A549 (cell line): Measurements from ENCODE around the gene SLC25A47.

Source experiments
- CBX8 ChIP-seq: fragments of 200-600 bp; sonication (generic); IDR thresholded peaks from 2 replicates; pipeline ENCODE4 v1.6.1; 2016
- CHD2 ChIP-seq: fragments of 150-350 bp; IDR thresholded peaks from 2 replicates; pipeline ENCODE4 v1.6.1; 2014; ENCODE audit warnings: low read length; ENCODE audit not compliant: partially characterized antibody
- EHMT2 ChIP-seq: fragments of 200-600 bp; sonication (generic); IDR thresholded peaks from 2 replicates; pipeline ENCODE4 v1.6.1; 2016; ENCODE audit warnings: antibody characterized with exemption, low read depth, mild to moderate bottlenecking, moderate library complexity
- EP300 ChIP-seq, 2 experiments: fragments of >200 bp; sonication (Bioruptor Twin); formaldehyde crosslinking; IDR thresholded peaks; 2 replicates in 1 of 2; 3 replicates in 1 of 2; pipeline ENCODE4 v1.6.1; 2016 to 2017
- HOXA7 ChIP-seq: fragments of 250-450 bp; sonication (Bioruptor Pico); IDR thresholded peaks from 2 replicates; pipeline ENCODE4 v1.5.0; 2020; ENCODE audit warnings: mild to moderate bottlenecking, moderate library complexity
- MYC ChIP-seq: IDR thresholded peaks from 2 replicates; pipeline ENCODE4 v1.6.1; 2012; ENCODE audit warnings: mild to moderate bottlenecking, inconsistent platforms, low read length, improper control_type of control experiment, borderline replicate concordance
- POLR2A ChIP-seq: IDR thresholded peaks from 2 replicates; pipeline ENCODE4 v1.6.1; 2012; ENCODE audit warnings: mild to moderate bottlenecking, low read length
- RAD21 ChIP-seq, 2 experiments: fragments of >200 bp in 1 of 2; sonication (Bioruptor Twin) in 1 of 2; formaldehyde crosslinking in 1 of 2; IDR thresholded peaks in 1 of 2; conservative IDR thresholded peaks in 1 of 2; 2 replicates in 1 of 2; 3 replicates in 1 of 2; pipeline ENCODE4 v1.6.1; 2012 to 2018; ENCODE audit warnings: inconsistent platforms in 1 of 2
- RNF2 ChIP-seq: fragments of 200-600 bp; sonication (generic); IDR thresholded peaks from 2 replicates; pipeline ENCODE4 v1.6.1; 2016; ENCODE audit warnings: low read depth, mild to moderate bottlenecking, antibody characterized with exemption, moderate library complexity, borderline replicate concordance
- TF ChIP-seq, protein P1 (sequence below): fragments of >200 bp; sonication (Bioruptor Twin); formaldehyde crosslinking; IDR thresholded peaks from 3 replicates; pipeline ENCODE4 v1.5.1; 2016
- TF ChIP-seq, protein P2 (sequence below): IDR thresholded peaks from 2 replicates; pipeline ENCODE4 v1.6.1; 2012
- TF ChIP-seq, protein P3 (sequence below): IDR thresholded peaks from 2 replicates; pipeline ENCODE4 v1.6.1; 2012
- TF ChIP-seq, protein P4 (sequence below): fragments of 450-650 bp; IDR thresholded peaks from 2 replicates; pipeline ENCODE4 v1.6.1; 2014; ENCODE audit warnings: antibody characterized with exemption

DNA sequence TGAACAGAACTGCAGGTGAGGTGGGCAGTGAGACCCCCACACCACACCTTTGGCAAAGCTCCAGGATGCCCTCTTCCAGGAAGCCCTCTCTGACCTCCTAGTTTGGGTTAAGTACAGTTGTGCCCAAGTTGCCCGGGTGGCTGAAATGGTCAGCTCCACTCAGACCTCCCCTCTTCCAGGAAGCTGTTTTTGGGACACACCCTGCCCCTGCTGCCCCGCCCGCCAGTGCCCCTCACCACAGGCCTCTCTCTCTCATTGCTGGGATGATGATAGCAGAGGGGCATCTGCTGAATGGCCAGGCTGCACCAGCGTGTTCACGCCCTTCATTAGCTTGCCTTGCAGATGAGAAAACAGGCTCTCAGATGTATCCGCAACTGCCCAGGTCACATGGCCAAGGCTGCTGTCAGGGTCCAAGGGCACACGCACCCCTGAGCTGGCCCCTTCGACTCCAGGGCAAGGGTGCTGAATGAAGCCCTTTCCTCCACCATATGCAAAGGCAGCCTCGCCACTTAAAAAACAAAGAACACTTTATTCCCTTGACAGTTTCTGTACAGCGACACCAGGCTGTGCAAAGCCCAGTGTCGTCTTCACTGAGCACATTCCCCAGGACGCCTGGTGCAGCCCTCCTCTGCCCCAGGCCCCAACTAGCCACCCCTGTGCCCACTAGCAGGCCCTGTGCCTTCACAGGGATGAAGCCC is 32.4 kb upstream of the SLC25A47 start:
- TF ChIP-seq, protein P1, sequence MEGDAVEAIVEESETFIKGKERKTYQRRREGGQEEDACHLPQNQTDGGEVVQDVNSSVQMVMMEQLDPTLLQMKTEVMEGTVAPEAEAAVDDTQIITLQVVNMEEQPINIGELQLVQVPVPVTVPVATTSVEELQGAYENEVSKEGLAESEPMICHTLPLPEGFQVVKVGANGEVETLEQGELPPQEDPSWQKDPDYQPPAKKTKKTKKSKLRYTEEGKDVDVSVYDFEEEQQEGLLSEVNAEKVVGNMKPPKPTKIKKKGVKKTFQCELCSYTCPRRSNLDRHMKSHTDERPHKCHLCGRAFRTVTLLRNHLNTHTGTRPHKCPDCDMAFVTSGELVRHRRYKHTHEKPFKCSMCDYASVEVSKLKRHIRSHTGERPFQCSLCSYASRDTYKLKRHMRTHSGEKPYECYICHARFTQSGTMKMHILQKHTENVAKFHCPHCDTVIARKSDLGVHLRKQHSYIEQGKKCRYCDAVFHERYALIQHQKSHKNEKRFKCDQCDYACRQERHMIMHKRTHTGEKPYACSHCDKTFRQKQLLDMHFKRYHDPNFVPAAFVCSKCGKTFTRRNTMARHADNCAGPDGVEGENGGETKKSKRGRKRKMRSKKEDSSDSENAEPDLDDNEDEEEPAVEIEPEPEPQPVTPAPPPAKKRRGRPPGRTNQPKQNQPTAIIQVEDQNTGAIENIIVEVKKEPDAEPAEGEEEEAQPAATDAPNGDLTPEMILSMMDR = no peak
- TF ChIP-seq CHD2 (no peak), HOXA7 (CRISPR knock-in tag) (no peak), EHMT2 (no peak), POLR2A (no peak), EP300 (IDR thresholded peaks at IDR 0.05) (no peak), CBX8 (no peak), MYC (no peak), RAD21 (conservative IDR thresholded peaks at IDR 0.05 in 1 of 2, IDR thresholded peaks at IDR 0.05 in 1 of 2) (no peak), RNF2 (no peak)
- TF ChIP-seq, protein P2, sequence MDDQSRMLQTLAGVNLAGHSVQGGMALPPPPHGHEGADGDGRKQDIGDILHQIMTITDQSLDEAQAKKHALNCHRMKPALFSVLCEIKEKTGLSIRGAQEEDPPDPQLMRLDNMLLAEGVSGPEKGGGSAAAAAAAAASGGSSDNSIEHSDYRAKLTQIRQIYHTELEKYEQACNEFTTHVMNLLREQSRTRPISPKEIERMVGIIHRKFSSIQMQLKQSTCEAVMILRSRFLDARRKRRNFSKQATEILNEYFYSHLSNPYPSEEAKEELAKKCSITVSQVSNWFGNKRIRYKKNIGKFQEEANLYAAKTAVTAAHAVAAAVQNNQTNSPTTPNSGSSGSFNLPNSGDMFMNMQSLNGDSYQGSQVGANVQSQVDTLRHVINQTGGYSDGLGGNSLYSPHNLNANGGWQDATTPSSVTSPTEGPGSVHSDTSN = no peak
- TF ChIP-seq, protein P3, sequence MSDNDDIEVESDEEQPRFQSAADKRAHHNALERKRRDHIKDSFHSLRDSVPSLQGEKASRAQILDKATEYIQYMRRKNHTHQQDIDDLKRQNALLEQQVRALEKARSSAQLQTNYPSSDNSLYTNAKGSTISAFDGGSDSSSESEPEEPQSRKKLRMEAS = no peak
- TF ChIP-seq, protein P4, sequence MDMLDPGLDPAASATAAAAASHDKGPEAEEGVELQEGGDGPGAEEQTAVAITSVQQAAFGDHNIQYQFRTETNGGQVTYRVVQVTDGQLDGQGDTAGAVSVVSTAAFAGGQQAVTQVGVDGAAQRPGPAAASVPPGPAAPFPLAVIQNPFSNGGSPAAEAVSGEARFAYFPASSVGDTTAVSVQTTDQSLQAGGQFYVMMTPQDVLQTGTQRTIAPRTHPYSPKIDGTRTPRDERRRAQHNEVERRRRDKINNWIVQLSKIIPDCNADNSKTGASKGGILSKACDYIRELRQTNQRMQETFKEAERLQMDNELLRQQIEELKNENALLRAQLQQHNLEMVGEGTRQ = no peak
